Measurements from ENCODE around the gene RANBP10. TPM values are rescaled to one million over a fixed set of nuclear protein-coding genes. Genes with fewer than 3 reads are reported as not detected.

Gene RANBP10
- total RNA-seq, 2 experiments from 2014 or later = 12.3 to 20.0 TPM

- 0 out of 2 replicates have a peak, but pooled peaks cover 3% of the 10 kb centered on the region for H4K20me1 ChIP-seq (ENCODE audit: insufficient read depth, low read length)
- CTCF ChIA-PET (ENCODE audit: unreplicated experiment) = no interaction called here
- no peak for DNase-seq (ENCODE audit: low spot score)
- intact Hi-C loops (cut with micrococcal nuclease; ENCODE audit: unreplicated experiment) = no loop called here
- no peak overlapping the region for H3K4me3 ChIP-seq (ENCODE audit: low read depth, low read length, poor library complexity, severe bottlenecking)
- no peaks in the 10 kb centered on the region for H3K9me3 ChIP-seq (ENCODE audit: low read length)
- H3K4me2 ChIP-seq (ENCODE audit: low read length) = no peak overlapping the region
- BruUV-seq (replicated peaks) = no TSS peak
- POLR2A ChIA-PET = interaction anchor here (2.9 kb wide), 1 partner anchor 22 kb away, joined by 8 read pairs; no protein-coding TSS in a partner anchor
- H3K4me1 ChIP-seq (ENCODE audit: insufficient read depth, low read length, poor library complexity, severe bottlenecking) = peaks cover 15% of the 10 kb centered on the region
- H3K79me2 ChIP-seq (ENCODE audit: insufficient read depth, low read depth, low read length) = 0 out of 2 replicates have a peak, but pooled peaks cover 12% of the 10 kb centered on the region
- peaks cover 32% of the 10 kb centered on the region for H3K36me3 ChIP-seq (ENCODE audit: insufficient read depth, low read length)
- H3K9me2 ChIP-seq (ENCODE audit: insufficient read depth, low read length) = no peaks in the 10 kb centered on the region
- no peak overlapping the region for H2AFZ ChIP-seq (ENCODE audit: low read length)
- no peak for TF ChIP-seq CTCF (conservative IDR thresholded peaks at IDR 0.05; ENCODE audit: low read length)
- TF ChIP-seq EZH2phosphoT487 (IDR thresholded peaks at IDR 0.05; ENCODE audit: borderline replicate concordance, low read depth, low read length) = no peak
- H3K27ac ChIP-seq (ENCODE audit: low read depth, low read length, poor library complexity, severe bottlenecking) = no peak overlapping the region
These were observed 26.9 kb downstream of the RANBP10 start for GRCh38 chr16:67779256-67780014.

GRCh38 chr16:67775273-67775672 lies 31.1 kb downstream of the RANBP10 start:
- no peaks in the 10 kb centered on the region for H3K79me2 ChIP-seq (ENCODE audit: insufficient read depth, low read depth, low read length)
- no TSS peak for BruUV-seq (replicated peaks)
- peaks cover 36% of the 10 kb centered on the region for H3K36me3 ChIP-seq (ENCODE audit: insufficient read depth, low read length)
- H3K4me2 ChIP-seq (ENCODE audit: low read length) = no peak overlapping the region
- H3K9me3 ChIP-seq (ENCODE audit: low read length) = no peaks in the 10 kb centered on the region
- ChIA-PET CTCF (ENCODE audit: unreplicated experiment) (no interaction called here), POLR2A (interaction anchor here (0.8 kb wide), 1 partner anchor 16 kb away, joined by 3 read pairs; no protein-coding TSS in a partner anchor)
- TF ChIP-seq EZH2phosphoT487 (IDR thresholded peaks at IDR 0.05; ENCODE audit: borderline replicate concordance, low read depth, low read length) (no peak), CTCF (conservative IDR thresholded peaks at IDR 0.05; ENCODE audit: low read length) (no peak)
- H3K9me2 ChIP-seq (ENCODE audit: insufficient read depth, low read length) = no peaks in the 10 kb centered on the region
- no peak for DNase-seq (ENCODE audit: low spot score)
- no peak overlapping the region for H2AFZ ChIP-seq (ENCODE audit: low read length)
- H3K4me1 ChIP-seq (ENCODE audit: insufficient read depth, low read length, poor library complexity, severe bottlenecking) = peaks cover 15% of the 10 kb centered on the region
- H3K27ac ChIP-seq (ENCODE audit: low read depth, low read length, poor library complexity, severe bottlenecking) = no peak overlapping the region
- no peak overlapping the region for H3K4me3 ChIP-seq (ENCODE audit: low read depth, low read length, poor library complexity, severe bottlenecking)
- intact Hi-C loops (cut with micrococcal nuclease; ENCODE audit: unreplicated experiment) = no loop called here
- no peaks in the 10 kb centered on the region for H4K20me1 ChIP-seq (ENCODE audit: insufficient read depth, low read length)

GRCh38 chr16:67774457-67774853 lies 31.9 kb downstream of the RANBP10 start:
- TF ChIP-seq CTCF (conservative IDR thresholded peaks at IDR 0.05; ENCODE audit: low read length) = no peak
- no peak for TF ChIP-seq EZH2phosphoT487 (IDR thresholded peaks at IDR 0.05; ENCODE audit: borderline replicate concordance, low read depth, low read length)
- H3K27ac ChIP-seq (ENCODE audit: low read depth, low read length, poor library complexity, severe bottlenecking) = no peak overlapping the region
- peaks cover 39% of the 10 kb centered on the region for H3K36me3 ChIP-seq (ENCODE audit: insufficient read depth, low read length)
- CTCF ChIA-PET (ENCODE audit: unreplicated experiment) = no interaction called here
- H3K4me1 ChIP-seq (ENCODE audit: insufficient read depth, low read length, poor library complexity, severe bottlenecking) = peaks cover 11% of the 10 kb centered on the region
- intact Hi-C loops (cut with micrococcal nuclease; ENCODE audit: unreplicated experiment) = no loop called here
- H3K4me2 ChIP-seq (ENCODE audit: low read length) = no peak overlapping the region
- H2AFZ ChIP-seq (ENCODE audit: low read length) = no peak overlapping the region
- no peaks in the 10 kb centered on the region for H4K20me1 ChIP-seq (ENCODE audit: insufficient read depth, low read length)
- POLR2A ChIA-PET = no interaction called here
- no peaks in the 10 kb centered on the region for H3K79me2 ChIP-seq (ENCODE audit: insufficient read depth, low read depth, low read length)
- H3K9me2 ChIP-seq (ENCODE audit: insufficient read depth, low read length) = no peaks in the 10 kb centered on the region
- no peaks in the 10 kb centered on the region for H3K9me3 ChIP-seq (ENCODE audit: low read length)
- BruUV-seq (replicated peaks) = no TSS peak
- no peak overlapping the region for H3K4me3 ChIP-seq (ENCODE audit: low read depth, low read length, poor library complexity, severe bottlenecking)
- no peak for DNase-seq (ENCODE audit: low spot score)
